Spleen (tissue), 11 donors: ENCODE results near the gene SGTA. TPM values are rescaled to one million over a fixed set of nuclear protein-coding genes. Genes with fewer than 3 reads are reported as not detected.
"Not testable (repeated sequence)": the region's sequence is repeated elsewhere in the genome, so short reads cannot be mapped to it uniquely, and the experiment has no call there.

Experiments used
- DNase-seq: peaks from one replicate; pipeline ENCODE4 v3.0.0-alpha.2; 2020
- H3K27ac ChIP-seq, 8 donors: fragments of 200-600 bp; sonication (generic) in 7 of 8; 1 replicate in 4 of 8; 2 replicates in 4 of 8; pipeline versions ENCODE4 v1.5.0 to v1.8.0; 2016 to 2021; ENCODE audit warnings: inconsistent platforms in 4 of 8, mild to moderate bottlenecking in 4 of 8, moderate library complexity in 1 of 8
- H3K27me3 ChIP-seq, 7 donors: fragments of 200-600 bp; sonication (generic) in 6 of 7; replicated peaks in 1 of 7; 1 replicate in 4 of 7; 2 replicates in 3 of 7; pipeline versions ENCODE4 v1.5.0 to v1.8.0; 2016 to 2021; ENCODE audit warnings: inconsistent platforms in 3 of 7, mild to moderate bottlenecking in 1 of 7
- H3K36me3 ChIP-seq, 6 donors: fragments of 200-600 bp; sonication (generic) in 5 of 6; 1 replicate in 4 of 6; 2 replicates in 2 of 6; pipeline versions ENCODE4 v1.5.0 to v1.8.0; 2016 to 2021; ENCODE audit warnings: inconsistent platforms in 2 of 6
- H3K4me1 ChIP-seq, 6 donors: fragments of 200-600 bp; sonication (generic) in 5 of 6; 1 replicate in 3 of 6; 2 replicates in 3 of 6; pipeline versions ENCODE4 v1.5.0 to v1.8.0; 2016 to 2021; ENCODE audit warnings: inconsistent platforms in 3 of 6
- H3K4me3 ChIP-seq, 8 donors: fragments of 200-600 bp; sonication (generic) in 7 of 8; 1 replicate in 4 of 8; 2 replicates in 4 of 8; pipeline versions ENCODE4 v1.5.0 to v1.8.0; 2016 to 2021; ENCODE audit warnings: inconsistent platforms in 4 of 8, mild to moderate bottlenecking in 4 of 8, moderate library complexity in 2 of 8
- H3K9me3 ChIP-seq, 8 donors: fragments of 200-600 bp; sonication (generic) in 7 of 8; 1 replicate in 4 of 8; 2 replicates in 4 of 8; pipeline versions ENCODE4 v1.5.0 to v1.8.0; 2016 to 2021; ENCODE audit warnings: inconsistent platforms in 4 of 8
- CTCF ChIP-seq, 11 experiments: fragments of 200-600 bp in 7 of 11; fragments of 450-650 bp in 4 of 11; sonication (generic) in 4 of 11; IDR thresholded peaks in 8 of 11; conservative IDR thresholded peaks in 3 of 11; 1 replicate in 7 of 11; 2 replicates in 4 of 11; pipeline versions ENCODE4 v1.4.0 to v1.8.0; 2016 to 2021; ENCODE audit warnings: antibody characterized with exemption in 11 of 11, inconsistent platforms in 4 of 11, mild to moderate bottlenecking in 1 of 11
- POLR2A ChIP-seq, 3 donors: fragments of 450-650 bp; IDR thresholded peaks; one replicate each; pipeline ENCODE4 v1.5.1; 2017; ENCODE audit warnings: antibody characterized with exemption in 3 of 3, mild to moderate bottlenecking in 1 of 3
- POLR2AphosphoS5 ChIP-seq, 3 donors: sonication (generic); formaldehyde crosslinking; IDR thresholded peaks; one replicate each; pipeline ENCODE4 v1.5.1; 2017; ENCODE audit warnings: antibody characterized with exemption in 3 of 3
- WGBS, 5 donors: extraction: QIAGEN DNeasy Blood & Tissue Kit in 3 of 5; methylation state at CpG; one replicate each; pipeline versions ENCODE4 v1.1.5 to v1.1.7; 2013 to 2018; 5-methylcytosine and 5-hydroxymethylcytosine counted together
- intact Hi-C: fragments of 100-400 bp; cut with DNase I; formaldehyde crosslinking; loops from one replicate; pipeline ENCODE4 v1.15.0; 2023; ENCODE audit warnings: low total_unique reads
- polyA plus RNA-seq, 3 donors: library from polyadenylated mRNA; stranded (reverse); fragments of 200-250 nt; gene quantifications; one replicate each; pipeline ENCODE4 v1.2.1, GENCODE V29; 2013
- total RNA-seq, 7 donors: library from RNA; depleted of rRNA in 3 of 7; stranded (reverse); fragments of >200 nt in 3 of 7; fragmentation: NEBNext Ultra II Directional in 4 of 7; extraction: Animal tissue kit (Norgen Biotek cat#: 25700) in 4 of 7; gene quantifications; one replicate each; pipeline versions ENCODE4 v1.1.0 to v1.2.1, GENCODE V29; 2016 to 2021
- donor health status: healthy with polysubstance abuse.
- donor health status: DM: no; HTN: no; CAD: no; lungs with moderate emphysema.
- donor health status: DM: no; HTN: no; CAD: no.
- donor health status: Bipolar disorder and iron deficiency.
- donor health status: healthy.
- donor health status: DM: no; HTN: no; CAD: no.
- donor health status: DM: yes; HTN: yes; CAD: no.

SGTA gene
- total and polyA plus RNA-seq, 10 donors: 36.5 to 63.0 (median 45.2) TPM

- Histone ChIP-seq H3K27ac (peak within 1 kb of the TSS in 6 of 8 donors; percentile 55 to 85 (median 72)), H3K4me3 (peak within 1 kb of the TSS; percentile 58 to 98 (median 80)), H3K4me1 (peaks cover 0 to 22% (median 18%) of the 10 kb centered on the region in 6 donors), H3K27me3 (no peaks in the 10 kb centered on the region), H3K36me3 (peaks cover 0 to 28% (median 5%) of the 10 kb centered on the region in 6 donors), H3K9me3 (no peaks in the 10 kb centered on the region)
- DNase-seq: peak; percentile 99
- TF ChIP-seq CTCF (IDR thresholded peaks at IDR 0.05 in 8 of 11, conservative IDR thresholded peaks at IDR 0.05 in 3 of 11) (peak; percentile 96 to 100 (median 99)), POLR2A (IDR thresholded peaks at IDR 0.05) (peak in 1 of 3 donors; percentile 18), POLR2AphosphoS5 (IDR thresholded peaks at IDR 0.05) (peak; percentile 81 to 88 (median 83))
- 0 to 1% (median 1%) methylated on average over 11 to 64 of the region's 64 CpGs for WGBS, 5 donors
- intact Hi-C loops: no loop called here
Observed at GRCh38 chr19:2819540-2820111, 36.6 kb upstream of the SGTA start, which contains the start of gene ZNF554. TSS of gene ZNF554 (plus strand) at chr19:2819868. CDS start at chr19:2820072, 204 bp downstream.

GRCh38 chr19:2817237-2817829 lies 34.3 kb upstream of the SGTA start:
- DNase-seq, H3K27me3 ChIP-seq, H3K4me3 ChIP-seq, intact Hi-C loops, H3K9me3 ChIP-seq, H3K27ac ChIP-seq: not testable (repeated sequence)
- WGBS, 5 donors: 77 to 86% (median 83%) methylated on average over 22 of the region's 22 CpGs
- H3K4me1 ChIP-seq: peaks cover 0 to 22% (median 18%) of the 10 kb centered on the region in 6 donors
- H3K36me3 ChIP-seq: peaks cover 0 to 31% (median 10%) of the 10 kb centered on the region in 6 donors

GRCh38 chr19:2816641-2817040 lies 33.6 kb upstream of the SGTA start:
- Histone ChIP-seq H3K27me3 (no peaks in the 10 kb centered on the region), H3K4me1 (peaks cover 0 to 22% (median 18%) of the 10 kb centered on the region in 6 donors), H3K36me3 (peaks cover 0 to 38% (median 15%) of the 10 kb centered on the region in 6 donors), H3K9me3 (no peaks in the 10 kb centered on the region), H3K4me3 (no peak overlapping the region), H3K27ac (no peak overlapping the region)
- intact Hi-C loops: no loop called here
- no peak for DNase-seq
- no peak for TF ChIP-seq CTCF (IDR thresholded peaks at IDR 0.05 in 8 of 11, conservative IDR thresholded peaks at IDR 0.05 in 3 of 11)
- no peak for TF ChIP-seq POLR2AphosphoS5 (IDR thresholded peaks at IDR 0.05)
- TF ChIP-seq POLR2A (IDR thresholded peaks at IDR 0.05): no peak
- 92 to 96% (median 95%) methylated on average over 16 of the region's 16 CpGs for WGBS, 5 donors

GRCh38 chr19:2815923-2816322 lies 32.9 kb upstream of the SGTA start:
- H3K9me3 ChIP-seq: no peaks in the 10 kb centered on the region
- WGBS, 5 donors: 82 to 92% (median 87%) methylated on average over 13 to 15 of the region's 15 CpGs
- H3K4me1 ChIP-seq: peaks cover 0 to 17% (median 15%) of the 10 kb centered on the region in 6 donors
- H3K4me3 ChIP-seq: no peak overlapping the region
- H3K27ac ChIP-seq: no peak overlapping the region
- peaks cover 0 to 45% (median 19%) of the 10 kb centered on the region in 6 donors for H3K36me3 ChIP-seq
- intact Hi-C loops: no loop called here
- H3K27me3 ChIP-seq: no peaks in the 10 kb centered on the region
- TF ChIP-seq CTCF (IDR thresholded peaks at IDR 0.05 in 8 of 11, conservative IDR thresholded peaks at IDR 0.05 in 3 of 11): no peak
- no peak for TF ChIP-seq POLR2AphosphoS5 (IDR thresholded peaks at IDR 0.05)
- no peak for TF ChIP-seq POLR2A (IDR thresholded peaks at IDR 0.05)
- no peak for DNase-seq
